PC-3 (cell line): ENCODE results near the gene PABPC5.

Experiments
- EZH2 ChIP-seq: fragments of 300-600 bp; sonication (generic); IDR thresholded peaks from one replicate; pipeline ENCODE4 v1.6.1; 2017; ENCODE audit warnings: antibody characterized with exemption, mild to moderate bottlenecking, low read length; ENCODE audit not compliant: unreplicated experiment
- EZH2phosphoT487 ChIP-seq: fragments of 300-600 bp; sonication (generic); IDR thresholded peaks from 2 replicates; pipeline ENCODE4 v1.6.1; 2018; ENCODE audit warnings: mild to moderate bottlenecking, antibody characterized with exemption, low read length, borderline replicate concordance
- TF ChIP-seq, protein P1 (sequence below): fragments of 300-600 bp; sonication (generic); conservative IDR thresholded peaks from 2 replicates; pipeline ENCODE4 v1.5.1; 2017; ENCODE audit warnings: antibody characterized with exemption, low read depth, mild to moderate bottlenecking, low read length

DNA sequence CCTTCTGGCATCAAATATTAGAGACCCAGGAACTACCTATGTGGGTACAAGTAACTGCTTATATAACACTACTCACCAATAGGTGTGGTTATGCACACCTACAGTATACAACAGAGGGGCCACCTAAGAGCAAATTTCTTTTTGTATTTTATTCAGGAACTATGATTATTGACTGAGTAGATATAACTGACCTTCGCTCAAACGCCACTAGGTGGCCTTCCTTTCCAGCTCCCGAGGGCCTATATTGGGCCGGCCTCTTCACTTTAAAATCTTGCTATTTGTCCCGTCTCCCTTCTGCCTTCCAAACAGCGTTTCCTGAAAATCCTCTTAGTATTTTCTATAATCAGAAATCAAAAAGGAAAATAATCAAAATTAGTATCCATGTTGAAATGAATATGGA lies 19.9 kb upstream of the PABPC5 start:
- TF ChIP-seq, protein P1, sequence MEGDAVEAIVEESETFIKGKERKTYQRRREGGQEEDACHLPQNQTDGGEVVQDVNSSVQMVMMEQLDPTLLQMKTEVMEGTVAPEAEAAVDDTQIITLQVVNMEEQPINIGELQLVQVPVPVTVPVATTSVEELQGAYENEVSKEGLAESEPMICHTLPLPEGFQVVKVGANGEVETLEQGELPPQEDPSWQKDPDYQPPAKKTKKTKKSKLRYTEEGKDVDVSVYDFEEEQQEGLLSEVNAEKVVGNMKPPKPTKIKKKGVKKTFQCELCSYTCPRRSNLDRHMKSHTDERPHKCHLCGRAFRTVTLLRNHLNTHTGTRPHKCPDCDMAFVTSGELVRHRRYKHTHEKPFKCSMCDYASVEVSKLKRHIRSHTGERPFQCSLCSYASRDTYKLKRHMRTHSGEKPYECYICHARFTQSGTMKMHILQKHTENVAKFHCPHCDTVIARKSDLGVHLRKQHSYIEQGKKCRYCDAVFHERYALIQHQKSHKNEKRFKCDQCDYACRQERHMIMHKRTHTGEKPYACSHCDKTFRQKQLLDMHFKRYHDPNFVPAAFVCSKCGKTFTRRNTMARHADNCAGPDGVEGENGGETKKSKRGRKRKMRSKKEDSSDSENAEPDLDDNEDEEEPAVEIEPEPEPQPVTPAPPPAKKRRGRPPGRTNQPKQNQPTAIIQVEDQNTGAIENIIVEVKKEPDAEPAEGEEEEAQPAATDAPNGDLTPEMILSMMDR: peak; percentile 49; the same call in 1 of the 2 replicates
- TF ChIP-seq EZH2: no peak
- TF ChIP-seq EZH2phosphoT487: no peak
